ENCODE measurements around the gene FMN1. TPM values are rescaled to one million over a fixed set of nuclear protein-coding genes. Genes with fewer than 3 reads are reported as not detected.

Gene FMN1
- total and polyA plus RNA-seq, 2 of the 8 experiments (the other 6 are each of a cell fraction or from before 2014, with no cell fraction given): 0.27 to 3.7 TPM

GRCh38 chr15:33108518-33108917 lies 86.0 kb downstream of the FMN1 start (continued):
- TF ChIP-seq SAP30 (IDR thresholded peaks at IDR 0.05; ENCODE audit: insufficient read depth, insufficient replicate concordance, low read length) (no peak), PHF8 (conservative IDR thresholded peaks at IDR 0.05; ENCODE audit: low read depth, low read length) (no peak), CHD1 (IDR thresholded peaks at IDR 0.05; ENCODE audit: low read depth, low read length) (no peak), CBX8 (IDR thresholded peaks at IDR 0.05; ENCODE audit: borderline replicate concordance, low read depth, low read length) (no peak), RFX5 (IDR thresholded peaks at IDR 0.05; ENCODE audit: borderline replicate concordance, low read depth, low read length) (no peak)
